ENCODE results near the gene FRYL. TPM values are rescaled to one million over a fixed set of nuclear protein-coding genes. Genes with fewer than 3 reads are reported as not detected.
"Not testable (repeated sequence)": the region's sequence is repeated elsewhere in the genome, so short reads cannot be mapped to it uniquely, and the experiment has no call there.

The FRYL gene
- polyA plus RNA-seq (2013, experiment 1 of 2; ENCODE audit: insufficient read length) = 15.9 TPM
- polyA plus RNA-seq (2013, experiment 2 of 2; ENCODE audit: insufficient read length) = 16.2 TPM

DNA sequence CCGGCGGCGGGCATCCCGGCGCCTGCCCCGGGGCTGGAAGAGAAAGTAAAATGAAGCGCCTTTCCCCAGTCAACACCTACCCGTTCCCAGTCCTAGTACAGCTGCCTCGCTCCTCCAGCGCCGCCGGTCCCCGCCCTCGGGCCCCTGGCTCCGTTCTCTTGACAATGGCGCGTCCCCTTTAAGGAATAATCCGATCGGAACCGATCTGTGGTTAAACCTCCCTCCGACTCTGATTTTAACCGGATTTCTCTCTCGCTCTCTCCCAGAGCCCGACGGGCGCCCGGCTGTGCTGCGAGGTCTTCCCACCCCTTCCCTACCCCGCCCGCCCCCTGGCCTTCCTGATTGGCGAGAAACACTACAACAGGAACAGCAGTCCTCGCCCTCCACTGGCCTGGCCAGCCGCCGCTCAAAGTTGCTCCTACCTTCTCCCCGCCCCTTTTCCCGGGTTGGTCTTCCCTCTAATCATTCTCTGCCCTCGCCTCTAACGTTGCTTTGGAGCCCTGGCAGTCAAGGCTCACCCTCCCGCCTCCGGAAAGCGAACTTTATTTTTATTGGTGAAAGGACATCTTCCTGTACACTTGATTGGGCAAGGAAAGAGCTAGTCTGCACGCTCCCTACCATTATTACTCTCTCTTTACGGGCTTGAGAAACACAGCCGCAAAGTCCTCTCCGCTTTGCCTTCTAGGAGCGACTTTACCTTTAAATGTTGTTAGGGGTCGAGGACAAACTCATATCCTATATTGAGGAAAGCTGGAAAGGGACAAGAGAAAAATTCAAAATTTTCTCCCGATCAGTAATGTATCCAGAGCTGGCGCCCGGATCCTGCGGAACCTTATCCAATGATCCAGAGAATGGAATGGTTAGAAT lies at the start of gene FRYL:
Gene FRYL (minus strand): TSS at position 282 of the 867 bp plus-strand sequence. CDS start 145,869 bp downstream, outside the sequence.
- DNase-seq = peak; percentile 100

DNA sequence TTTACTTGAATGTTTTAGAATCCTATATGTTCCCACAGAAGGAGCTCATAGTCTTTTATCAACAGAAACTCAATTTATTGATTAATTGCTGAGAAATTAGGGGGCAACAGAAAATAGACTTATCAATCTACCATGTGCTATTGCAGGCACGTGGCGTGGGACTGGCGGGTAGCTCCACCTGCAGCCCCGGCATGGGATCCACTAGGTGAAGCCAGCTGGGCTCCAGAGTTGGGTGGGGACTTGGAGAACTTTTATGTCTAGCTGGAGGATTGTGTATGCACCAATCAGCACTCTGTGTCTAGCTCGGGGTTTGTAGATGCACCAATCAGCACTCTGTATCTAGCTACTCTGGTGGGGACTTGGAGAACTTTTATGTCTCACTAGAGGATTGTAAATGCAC lies 47.5 kb upstream of the FRYL start:
- no peak for DNase-seq

DNA sequence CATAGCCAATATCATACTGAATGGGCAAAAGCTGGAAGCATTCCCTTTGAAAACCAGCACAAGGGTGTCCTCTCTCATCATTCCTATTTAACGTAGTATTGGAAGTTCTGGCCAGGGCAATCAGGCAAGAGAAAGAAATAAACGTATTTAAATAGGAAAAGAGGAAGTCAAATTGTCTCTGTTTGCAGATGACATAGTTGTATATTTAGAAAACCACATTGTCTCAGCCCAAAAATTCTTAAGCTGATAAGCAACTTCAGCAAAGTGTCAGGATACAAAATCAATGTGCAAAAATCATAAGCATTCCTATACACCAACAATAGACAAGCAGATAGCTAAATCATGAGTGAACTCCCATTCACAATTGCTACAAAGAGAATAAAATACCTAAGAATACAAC lies 41.4 kb upstream of the FRYL start:
- DNase-seq = not testable (repeated sequence)

DNA sequence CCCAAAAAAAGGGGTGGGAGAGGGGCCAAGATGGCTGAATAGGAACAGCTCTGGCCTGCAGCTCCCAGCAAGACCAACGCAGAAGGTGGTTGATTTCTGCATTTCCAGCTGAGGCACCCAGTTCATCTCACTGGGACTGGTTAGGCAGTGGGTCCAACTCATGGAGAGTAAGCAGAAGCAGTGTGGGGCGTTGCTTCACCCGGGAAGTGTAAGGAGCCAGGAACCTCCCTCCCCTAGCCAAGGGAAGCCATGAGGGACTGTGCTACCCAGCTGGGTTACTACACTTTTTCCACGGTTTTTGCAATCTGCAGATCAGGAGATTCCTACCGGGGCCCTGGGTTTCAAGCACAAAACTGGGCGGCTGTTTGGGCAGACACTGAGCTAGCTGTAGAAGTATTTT lies 36.9 kb upstream of the FRYL start:
- no peak for DNase-seq

DNA sequence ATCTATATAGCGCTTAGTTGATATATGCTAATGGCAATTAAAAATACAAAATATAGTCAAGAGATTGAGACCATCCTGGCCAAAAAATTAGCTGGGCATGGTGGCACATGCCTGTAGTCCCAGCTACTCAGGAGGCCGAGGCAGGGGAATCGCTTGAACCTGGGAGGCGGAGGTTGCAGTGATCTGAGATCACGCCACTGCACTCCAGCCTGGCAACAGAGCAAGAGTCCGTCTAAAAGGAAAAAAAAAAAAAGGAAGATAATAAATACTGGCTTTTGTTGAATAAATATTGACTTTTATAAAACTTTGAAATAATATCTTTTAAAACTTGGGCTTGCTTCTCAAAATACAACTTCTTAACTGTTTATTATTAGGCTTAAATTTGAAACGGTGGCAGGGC lies 36.2 kb upstream of the FRYL start:
- DNase-seq = not testable (repeated sequence)

DNA sequence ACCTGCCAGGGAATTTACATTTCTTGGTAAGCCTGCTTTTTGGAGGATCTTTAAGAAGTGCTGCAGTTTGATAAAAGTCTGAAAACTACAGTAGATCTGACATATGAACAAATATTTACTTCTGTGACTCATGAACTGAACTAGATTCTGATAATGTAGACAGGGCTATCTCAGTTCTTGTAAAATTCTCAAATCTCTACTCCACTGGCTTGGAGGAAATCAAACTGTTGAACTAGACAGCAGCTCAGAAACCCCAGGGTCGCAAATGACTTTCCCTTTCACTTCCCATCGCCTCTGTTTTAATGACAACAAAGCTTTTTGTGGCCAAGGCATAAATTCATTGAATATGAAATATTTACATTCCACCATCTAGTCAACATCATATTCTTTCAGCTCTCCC lies 35.4 kb upstream of the FRYL start:
- no peak for DNase-seq

DNA sequence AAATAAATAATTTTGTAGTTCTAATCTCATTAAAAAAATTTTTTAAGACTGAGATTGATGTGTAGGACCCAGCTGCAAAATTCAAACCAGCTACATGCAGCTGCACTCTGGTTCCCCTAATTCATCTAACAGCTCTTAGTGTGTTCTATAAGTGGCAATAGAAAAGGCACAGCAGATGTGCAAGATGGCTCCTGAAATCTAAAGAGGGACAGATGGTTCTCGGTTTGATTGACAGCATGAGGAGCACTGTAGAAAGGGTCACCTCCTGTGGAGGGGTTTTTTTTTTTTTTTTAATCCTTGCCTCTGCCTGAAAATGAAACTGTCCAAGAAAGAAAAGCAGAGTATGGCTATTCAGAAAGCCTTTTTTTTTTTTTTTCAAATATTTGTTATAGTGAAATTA lies 33.9 kb upstream of the FRYL start:
- no peak for DNase-seq

DNA sequence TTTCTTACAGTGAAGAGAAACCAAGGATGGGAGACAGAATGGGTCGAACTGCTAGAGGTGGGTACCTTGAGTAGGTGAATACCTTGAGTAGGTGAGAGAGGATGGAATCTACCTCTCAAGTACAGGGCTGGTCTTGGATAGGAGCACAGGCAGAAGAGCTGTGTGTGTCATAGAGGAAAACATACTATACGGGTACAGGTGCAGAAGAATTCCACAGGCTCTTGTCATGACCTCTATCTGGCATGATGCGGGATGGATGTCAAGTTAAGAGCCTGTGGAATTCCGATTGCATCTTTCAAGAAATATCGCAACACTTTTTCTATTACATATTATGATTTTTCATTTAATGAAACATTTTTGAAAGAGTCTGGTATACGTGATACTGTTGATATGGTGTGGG lies 32.8 kb upstream of the FRYL start:
- no peak for DNase-seq

DNA sequence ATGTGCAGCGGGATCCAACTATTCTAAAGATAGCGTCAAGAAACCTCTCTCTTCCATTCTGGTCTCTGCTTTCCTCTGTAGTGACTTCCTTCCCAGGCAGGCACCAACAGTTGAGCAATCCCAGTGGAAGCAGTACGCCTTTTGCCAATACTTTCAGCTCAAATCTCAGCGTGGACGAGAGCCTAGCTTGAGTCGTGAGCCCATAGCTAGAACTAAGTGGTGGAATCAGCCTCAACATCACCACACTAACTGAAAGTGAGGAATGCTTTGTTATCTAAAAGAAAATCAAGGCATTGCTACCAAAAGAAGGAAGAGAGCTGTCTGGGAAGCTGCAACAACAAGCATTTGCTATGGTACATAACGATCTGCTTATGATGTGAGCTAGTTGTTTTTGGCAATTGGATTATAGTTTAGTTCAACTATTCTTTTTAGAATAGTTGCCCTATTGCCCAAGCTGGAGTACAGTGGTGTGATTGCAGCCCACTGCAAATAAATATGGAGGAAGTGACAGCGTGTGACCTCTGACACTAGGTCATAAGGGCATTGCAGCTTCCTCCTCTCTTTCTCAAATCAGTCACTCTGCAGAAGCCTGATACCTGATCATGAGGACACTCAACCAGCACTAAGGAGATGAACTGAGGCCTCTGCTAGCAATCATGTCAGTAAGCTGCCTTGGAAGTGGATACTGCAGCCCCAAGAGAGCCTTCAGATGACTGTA lies 24.7 kb upstream of the FRYL start:
- no peak for DNase-seq

DNA sequence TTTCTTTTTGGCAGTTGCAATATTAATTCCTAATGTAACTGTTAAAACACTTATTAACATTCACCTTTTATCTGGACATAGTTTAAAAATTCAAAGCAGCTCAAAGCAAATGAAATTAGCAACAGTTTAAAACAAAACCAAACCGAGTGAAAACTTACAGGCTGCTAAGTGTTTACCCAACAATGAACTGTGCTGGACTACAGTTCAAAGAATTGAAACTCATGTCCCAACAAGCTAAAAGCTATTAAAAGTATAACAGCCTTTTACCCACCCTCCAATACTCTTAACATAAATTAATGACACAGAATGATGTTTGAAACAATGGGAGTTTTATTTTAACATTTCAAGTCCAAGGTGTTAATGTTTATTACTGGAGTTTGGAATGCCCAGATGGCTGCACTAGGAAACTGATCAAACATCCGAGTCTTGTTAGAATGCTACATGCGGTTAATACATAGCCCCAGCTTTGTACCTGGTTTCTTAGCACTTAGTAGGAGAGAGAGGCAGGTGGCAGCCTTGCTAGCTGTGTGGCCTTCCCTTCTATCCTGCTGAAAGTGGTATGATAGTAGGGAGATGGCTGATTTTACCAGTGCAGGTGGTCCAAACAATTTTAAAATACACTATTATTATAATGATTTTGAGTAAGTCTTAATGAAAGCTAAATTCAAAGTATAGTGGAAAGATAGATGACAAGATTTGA lies 21.1 kb upstream of the FRYL start:
- DNase-seq = no peak

DNA sequence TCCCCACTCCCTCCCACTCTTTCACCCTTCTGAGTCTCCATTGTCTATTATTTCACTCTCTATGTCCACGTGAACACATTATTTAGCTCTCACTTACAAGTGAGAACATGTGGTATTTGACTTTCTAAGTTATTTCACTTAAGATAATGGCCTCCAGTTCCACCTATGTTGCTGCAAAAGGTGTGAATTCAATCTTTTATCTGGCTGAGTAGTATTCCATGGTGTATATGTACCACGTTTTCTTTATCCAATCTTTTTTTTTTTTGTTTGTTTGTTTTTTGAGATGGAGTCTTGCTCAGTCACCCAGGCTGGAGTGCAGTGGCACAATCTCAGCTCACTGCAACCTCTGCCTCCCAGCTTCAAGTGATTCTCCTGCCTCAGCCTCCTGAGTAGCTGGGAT lies 20.1 kb upstream of the FRYL start:
- not testable (repeated sequence) for DNase-seq

DNA sequence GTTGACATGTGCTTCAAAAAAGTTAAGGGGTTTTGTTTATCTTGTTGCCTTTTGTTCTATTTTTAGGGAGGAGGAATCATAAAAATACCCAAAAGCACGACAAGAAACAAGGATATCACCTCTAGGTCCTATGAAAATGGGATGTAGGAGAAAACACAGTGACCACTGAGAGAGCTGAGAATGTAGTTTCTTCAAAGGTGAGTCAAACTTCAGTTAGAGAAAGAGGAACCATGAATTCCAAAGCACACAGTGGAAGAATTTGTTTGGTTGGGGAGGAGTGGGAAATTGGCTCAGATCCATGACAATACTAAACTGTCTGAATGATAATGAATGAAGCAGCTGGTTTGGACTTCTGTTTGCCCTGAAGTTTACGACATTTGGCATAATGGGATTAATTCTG lies 19.1 kb upstream of the FRYL start:
- DNase-seq = no peak

DNA sequence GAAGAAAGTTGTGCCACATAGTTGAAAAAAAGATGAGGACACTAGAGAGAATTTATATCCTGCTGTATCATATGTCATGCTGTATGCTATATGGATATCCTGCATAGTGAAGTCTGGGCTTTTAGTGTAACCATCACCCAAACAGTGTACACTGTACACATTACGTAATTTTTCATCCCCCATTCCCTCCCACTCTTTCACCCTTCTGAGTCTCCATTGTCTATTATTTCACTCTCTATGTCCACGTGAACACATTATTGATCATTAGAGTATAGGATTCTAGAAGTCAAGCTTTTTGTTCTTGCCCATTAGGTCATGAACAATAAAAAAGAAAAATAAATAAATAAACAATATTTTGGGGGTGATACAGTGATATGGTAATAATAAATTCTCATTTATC lies 18.0 kb upstream of the FRYL start:
- no peak for DNase-seq

DNA sequence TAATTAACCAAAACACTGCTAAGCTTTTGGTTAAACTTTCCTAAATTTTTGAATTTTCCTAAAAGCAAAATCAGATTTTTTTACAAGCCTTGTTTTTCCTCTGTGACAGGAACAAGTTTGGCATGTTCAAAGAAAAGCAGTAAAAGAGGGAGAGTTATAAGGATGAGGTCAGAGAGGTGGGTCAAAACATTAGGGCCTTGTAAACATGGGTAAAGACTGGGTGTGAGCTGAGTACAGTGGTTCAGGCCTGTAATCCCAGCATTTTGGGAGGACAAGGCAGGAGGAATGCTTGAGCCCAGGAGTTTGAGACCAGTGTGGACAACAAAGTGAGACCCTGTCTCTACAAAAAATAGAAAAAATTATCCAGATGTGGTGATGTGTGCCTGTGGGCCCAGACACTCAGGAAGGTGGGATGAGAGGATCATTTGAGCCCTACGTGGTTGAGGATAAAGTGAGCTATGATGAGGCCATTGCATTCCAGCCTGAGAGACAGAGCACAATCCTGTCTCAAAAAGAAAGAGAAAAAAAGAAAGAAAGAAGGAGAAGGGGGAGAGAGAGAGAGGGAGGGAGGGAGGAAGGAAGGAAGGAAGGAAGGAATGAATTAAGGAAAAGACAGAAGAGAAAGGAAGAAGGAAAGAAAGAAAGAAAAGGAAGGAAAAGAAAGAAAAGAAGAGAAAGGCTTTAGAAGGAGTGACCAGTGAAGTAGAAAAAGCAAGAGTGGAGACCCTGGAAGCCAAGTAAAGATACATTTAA lies 17.0 kb upstream of the FRYL start:
- DNase-seq = no peak

DNA sequence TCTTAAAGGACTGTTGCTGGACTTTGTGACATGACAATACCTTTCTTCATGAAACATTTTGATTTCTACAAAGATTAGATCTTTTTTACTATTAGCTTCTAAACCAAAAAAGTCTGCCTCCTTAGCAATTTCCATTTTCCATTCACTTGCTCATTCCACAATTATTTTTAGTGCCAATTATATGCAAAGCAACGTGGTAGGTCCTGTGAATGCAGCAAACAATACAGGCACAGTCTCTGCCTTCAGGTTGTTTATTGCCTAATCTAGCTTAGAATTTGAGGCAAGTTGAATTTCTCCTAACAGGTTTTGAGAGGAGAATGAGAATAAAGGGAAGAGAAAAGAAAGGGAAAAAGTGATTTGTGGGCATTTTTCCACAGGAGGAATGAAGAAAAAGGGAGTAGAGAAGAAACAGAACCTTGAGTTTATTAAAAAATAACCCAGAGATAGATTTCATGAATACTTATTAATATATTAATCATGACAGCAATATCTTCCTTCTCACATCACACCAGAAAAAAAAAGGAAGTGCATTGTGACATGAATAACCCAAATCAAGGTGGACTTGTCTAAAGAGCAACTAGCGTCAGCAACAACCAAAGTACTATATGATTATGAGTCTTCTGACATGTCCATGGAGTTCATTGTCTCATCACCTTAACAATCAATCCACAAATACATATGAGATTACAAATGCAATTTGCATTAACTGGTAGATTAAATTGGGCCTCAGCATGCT lies 16.3 kb upstream of the FRYL start:
- DNase-seq = no peak

DNA sequence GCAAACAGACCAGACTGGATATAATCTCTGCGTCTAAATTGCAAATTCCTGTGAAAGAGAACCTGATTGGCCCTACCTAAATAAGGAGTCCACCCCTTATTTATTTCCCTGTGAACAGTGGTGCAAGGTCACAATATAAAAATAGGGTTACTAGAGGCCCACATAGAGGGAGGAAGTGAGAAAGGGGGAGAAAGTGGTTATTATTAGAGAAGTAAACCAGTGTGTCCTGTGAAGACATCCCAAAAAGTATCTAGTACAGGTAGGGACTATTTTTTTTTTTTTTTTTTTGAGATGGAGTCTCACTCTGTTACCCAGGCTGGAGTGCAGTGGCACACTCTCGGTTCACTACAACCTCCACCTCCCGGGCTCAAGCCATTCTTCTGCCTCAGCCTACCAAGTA lies 15.0 kb upstream of the FRYL start:
- no peak for DNase-seq

DNA sequence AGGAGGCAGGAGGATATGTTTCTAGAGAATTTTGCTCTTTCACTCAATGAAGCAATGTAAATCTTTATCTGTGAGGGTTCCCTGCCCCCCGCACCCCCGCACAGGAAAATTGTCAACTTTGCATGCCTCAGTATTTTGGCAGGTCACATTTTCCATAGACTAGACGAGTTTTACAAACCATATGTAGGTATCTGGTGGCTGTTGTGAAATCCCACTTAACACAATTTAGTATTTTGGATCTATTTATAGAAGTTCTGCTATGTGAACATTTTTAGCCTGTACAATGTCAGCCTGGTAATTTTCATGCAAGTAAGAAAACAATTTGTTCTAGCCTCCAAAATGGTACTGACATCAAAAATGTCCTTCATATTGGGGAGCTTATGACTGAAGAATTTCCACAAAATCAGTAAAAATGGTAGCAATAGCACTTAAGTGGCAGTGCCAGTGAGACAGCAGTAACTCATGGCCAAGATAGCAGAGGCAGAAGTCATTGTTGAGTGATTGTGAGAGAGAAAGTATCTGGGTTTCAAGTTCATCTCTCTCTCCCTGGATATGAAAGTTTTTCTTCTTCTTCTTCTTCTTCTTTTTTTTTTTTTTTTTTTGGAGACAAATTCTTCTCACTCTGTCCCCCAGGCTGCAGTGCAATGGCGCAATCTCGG lies 12.4 kb upstream of the FRYL start:
- no peak for DNase-seq

DNA sequence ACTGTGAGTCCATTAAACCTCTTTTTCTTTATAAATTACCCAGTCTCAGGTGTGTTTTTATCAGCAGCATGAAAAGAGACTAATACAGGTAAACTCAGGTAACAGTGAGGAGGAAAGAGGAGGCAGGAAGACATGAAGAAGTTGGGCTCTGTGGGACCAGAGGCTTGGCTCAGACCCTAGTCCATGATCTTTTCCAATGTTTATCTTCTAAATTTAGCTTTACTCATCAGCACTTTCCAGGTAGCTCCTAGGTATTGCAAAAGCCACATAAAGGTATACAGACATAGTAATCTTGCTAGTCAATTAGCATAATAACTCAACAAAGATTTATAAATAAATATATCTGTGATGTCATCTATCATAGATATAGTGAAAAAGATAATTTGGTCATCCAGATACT lies 11.2 kb upstream of the FRYL start:
- no peak for DNase-seq

DNA sequence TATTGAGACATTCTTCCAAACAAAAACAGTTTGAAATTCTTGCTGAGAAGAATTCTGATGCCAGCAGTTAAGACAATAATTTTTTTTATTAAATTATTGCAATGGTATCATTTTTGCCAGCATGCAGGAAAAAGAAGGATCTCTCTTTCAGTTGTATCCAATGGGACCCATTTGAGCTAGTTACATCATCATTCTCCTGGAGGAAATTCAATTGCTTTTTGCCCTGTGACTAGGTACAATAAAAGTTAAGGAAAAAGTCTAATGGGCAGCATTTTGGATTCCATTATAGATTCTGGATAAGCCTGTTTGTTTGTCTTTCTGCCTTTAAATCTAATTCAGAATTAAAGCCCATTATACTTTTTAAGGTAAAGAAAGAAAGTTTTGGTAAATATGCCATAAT lies 10.5 kb upstream of the FRYL start:
- no peak for DNase-seq

DNA sequence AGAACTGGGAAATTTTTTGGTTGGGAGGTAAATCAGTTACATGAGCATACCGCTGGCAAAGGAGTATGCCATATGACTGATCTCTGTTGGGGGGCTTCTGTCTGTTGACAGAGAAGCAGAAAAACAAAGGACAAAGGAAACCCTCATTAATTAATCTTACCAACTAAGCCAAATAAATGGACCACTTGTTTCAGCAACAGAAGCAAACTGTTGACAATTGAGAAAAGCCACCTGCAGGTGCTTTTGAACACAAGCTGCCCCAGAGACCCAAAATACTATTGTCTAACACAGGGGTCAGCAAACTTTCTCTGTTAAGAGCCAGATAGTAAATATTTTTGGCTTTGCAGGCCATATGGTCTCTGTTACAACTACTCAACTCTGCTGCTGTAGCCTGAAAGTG lies 7.0 kb upstream of the FRYL start:
- DNase-seq = no peak

DNA sequence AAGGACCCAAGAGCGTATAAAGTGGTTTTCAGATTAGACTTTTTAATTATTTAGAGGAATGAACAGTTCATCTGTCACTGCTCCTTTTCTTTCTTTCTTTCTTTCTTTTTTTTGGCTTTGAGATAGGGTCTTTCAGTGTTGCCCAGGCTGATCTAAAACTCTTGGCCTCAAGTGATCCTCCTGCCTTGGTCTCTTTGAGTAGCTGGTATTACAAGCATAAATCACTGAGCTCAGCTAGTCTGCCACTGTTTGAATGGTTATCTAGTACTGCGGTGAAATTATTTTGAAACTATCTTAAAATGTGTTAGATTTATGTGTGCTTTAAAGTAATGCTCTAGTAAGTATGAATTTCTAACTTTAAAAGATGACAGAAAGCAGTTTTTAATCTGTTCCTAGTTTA lies 6.5 kb upstream of the FRYL start:
- no peak for DNase-seq
